Thoracic aorta (tissue), 2 donors: ENCODE measurements around the gene PSMA2. TPM values are rescaled to one million over a fixed set of nuclear protein-coding genes. Genes with fewer than 3 reads are reported as not detected.
A peak's percentile ranks its signal among the peaks of the same experiment; 100 is the strongest.

Experiments used
- ATAC-seq: fragments of 150-250 bp; one replicate; pipeline ENCODE4 v1.8.0; 2017; ENCODE audit warnings: low read depth; ENCODE audit not compliant: insufficient number of reproducible peaks, low FRiP score
- DNase-seq: peaks from one replicate; pipeline ENCODE4 v3.0.0-alpha.2; 2020; ENCODE audit warnings: low spot score
- H3K27ac ChIP-seq, 2 donors: fragments of 200-600 bp; sonication (generic); 1 replicate in 1 of 2; 2 replicates in 1 of 2; pipeline ENCODE4 v1.5.1; 2016; ENCODE audit warnings: mild to moderate bottlenecking in 2 of 2, moderate library complexity in 2 of 2
- H3K27me3 ChIP-seq: fragments of 200-600 bp; sonication (generic); replicated peaks from 2 replicates; pipeline ENCODE4 v1.6.0; 2016; ENCODE audit warnings: mild to moderate bottlenecking; ENCODE audit not compliant: insufficient read depth
- H3K36me3 ChIP-seq: fragments of 200-600 bp; sonication (generic); one replicate; pipeline ENCODE4 v1.5.1; 2016
- H3K4me1 ChIP-seq, 2 donors: fragments of 200-600 bp; sonication (generic); 1 replicate in 1 of 2; 2 replicates in 1 of 2; pipeline versions ENCODE4 v1.5.1 to v1.6.0; 2016; ENCODE audit warnings: low read depth in 2 of 2, mild to moderate bottlenecking in 1 of 2; ENCODE audit not compliant: control insufficient read depth in 1 of 2
- H3K4me3 ChIP-seq: fragments of 200-600 bp; sonication (generic); 2 replicates; pipeline ENCODE4 v1.5.1; 2016; ENCODE audit warnings: mild to moderate bottlenecking
- H3K9me3 ChIP-seq: fragments of 200-600 bp; sonication (generic); 2 replicates; pipeline ENCODE4 v1.5.1; 2016
- total RNA-seq, 2 donors: library from RNA; depleted of rRNA; stranded (reverse); fragments of >200 nt; gene quantifications; one replicate each; pipeline versions ENCODE4 v1.1.0 to v1.2.3, GENCODE V29; 2016
- TF ChIP-seq, protein P1 (sequence below): fragments of 200-600 bp; sonication (generic); IDR thresholded peaks from one replicate; pipeline ENCODE4 v1.5.1; 2019; ENCODE audit warnings: antibody characterized with exemption

Gene PSMA2
- total RNA-seq, 2 donors from 2014 or later: 30.2 to 53.6 TPM

DNA sequence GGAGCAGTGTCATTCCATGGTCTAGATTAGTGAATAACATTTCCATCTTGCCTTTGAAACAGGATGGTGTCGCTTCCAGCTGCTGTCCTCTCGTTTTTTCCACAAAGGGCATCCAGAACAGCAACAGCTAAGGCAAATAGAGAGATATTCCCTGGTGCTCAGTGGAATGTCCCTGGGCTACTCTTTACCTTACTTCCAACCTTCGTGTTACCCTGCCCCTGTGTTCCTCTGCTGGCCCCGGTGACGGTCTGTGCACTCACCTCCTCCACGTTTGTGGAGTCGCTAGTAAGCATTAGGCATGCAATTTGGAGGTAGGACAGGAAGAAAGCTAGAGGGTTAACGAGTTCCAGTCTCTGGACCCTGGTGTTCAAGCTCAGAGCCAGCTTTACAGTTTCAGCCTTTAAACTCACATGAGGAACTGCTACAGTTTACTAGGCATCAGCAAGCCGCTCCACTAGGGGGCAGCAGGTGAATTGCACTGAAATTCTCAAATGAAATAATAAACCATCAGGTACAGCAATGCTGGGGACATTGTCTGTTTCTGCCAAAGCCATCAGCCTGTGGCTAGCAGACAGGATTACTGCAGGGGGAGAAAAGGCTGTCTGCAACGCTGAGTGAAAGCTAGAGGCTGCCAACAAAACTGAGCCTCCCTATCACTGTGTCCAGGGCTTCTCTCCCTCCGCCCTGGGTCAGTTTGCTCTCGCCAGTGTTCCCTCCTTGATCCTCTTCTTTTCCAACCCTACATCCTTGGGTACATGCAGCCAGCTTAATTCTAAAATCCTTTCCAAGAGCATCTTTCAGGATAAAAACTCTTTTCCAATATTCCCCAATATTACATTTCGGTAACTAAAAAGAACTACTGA, 9.2 kb upstream of the PSMA2 start:
- Histone ChIP-seq H3K36me3 (peaks cover 6% of the 10 kb centered on the region), H3K4me1 (no peaks in the 10 kb centered on the region), H3K27me3 (no peaks in the 10 kb centered on the region), H3K27ac (no peak overlapping the region), H3K4me3 (no peak overlapping the region), H3K9me3 (no peaks in the 10 kb centered on the region)
- TF ChIP-seq, protein P1, sequence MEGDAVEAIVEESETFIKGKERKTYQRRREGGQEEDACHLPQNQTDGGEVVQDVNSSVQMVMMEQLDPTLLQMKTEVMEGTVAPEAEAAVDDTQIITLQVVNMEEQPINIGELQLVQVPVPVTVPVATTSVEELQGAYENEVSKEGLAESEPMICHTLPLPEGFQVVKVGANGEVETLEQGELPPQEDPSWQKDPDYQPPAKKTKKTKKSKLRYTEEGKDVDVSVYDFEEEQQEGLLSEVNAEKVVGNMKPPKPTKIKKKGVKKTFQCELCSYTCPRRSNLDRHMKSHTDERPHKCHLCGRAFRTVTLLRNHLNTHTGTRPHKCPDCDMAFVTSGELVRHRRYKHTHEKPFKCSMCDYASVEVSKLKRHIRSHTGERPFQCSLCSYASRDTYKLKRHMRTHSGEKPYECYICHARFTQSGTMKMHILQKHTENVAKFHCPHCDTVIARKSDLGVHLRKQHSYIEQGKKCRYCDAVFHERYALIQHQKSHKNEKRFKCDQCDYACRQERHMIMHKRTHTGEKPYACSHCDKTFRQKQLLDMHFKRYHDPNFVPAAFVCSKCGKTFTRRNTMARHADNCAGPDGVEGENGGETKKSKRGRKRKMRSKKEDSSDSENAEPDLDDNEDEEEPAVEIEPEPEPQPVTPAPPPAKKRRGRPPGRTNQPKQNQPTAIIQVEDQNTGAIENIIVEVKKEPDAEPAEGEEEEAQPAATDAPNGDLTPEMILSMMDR: peak; percentile 85
- peak; percentile 39 for DNase-seq
- no peak for ATAC-seq

DNA sequence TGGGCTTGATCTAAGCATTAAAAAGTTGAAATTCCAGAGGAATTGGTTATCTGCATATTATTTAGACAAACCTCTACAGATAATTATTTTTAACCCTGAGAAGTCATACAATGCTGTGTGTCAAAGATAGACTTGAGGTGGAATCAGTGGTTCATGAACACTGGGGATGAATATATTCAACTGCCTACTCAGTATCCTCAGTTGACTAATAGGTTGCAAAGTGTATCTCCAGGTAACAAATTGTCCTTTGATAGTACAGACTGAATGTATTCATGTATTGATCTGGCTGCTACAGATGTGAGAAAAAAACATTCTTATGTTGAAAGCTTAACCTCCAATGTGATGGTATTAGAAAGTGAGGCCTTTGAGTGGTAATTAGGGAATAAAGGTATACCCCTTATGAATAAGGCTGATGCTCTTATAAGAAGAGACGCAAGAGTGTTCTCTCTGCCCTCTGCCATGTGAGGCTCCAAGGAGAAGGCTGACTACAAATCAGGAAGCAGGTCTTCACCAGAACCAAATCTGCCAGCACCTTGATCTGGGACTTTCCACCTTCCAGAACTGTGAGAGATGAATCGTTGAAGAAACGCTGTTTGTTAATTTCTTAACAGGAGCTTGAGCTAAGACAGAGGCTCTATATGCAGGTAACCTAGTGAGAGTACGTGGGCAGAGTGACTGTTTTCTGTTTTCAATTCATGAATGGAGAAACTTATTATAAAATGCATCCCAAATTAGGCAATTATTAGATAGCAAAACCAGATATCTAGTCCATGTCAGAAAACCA, 7.7 kb upstream of the PSMA2 start:
- Histone ChIP-seq H3K27me3 (no peaks in the 10 kb centered on the region), H3K4me1 (peaks cover 0 to 3% of the 10 kb centered on the region in 2 donors), H3K27ac (no peak overlapping the region), H3K9me3 (no peaks in the 10 kb centered on the region), H3K4me3 (no peak overlapping the region), H3K36me3 (peaks cover 20% of the 10 kb centered on the region)
- DNase-seq (no peak), ATAC-seq (no peak)
- TF ChIP-seq, protein P1: no peak

DNA sequence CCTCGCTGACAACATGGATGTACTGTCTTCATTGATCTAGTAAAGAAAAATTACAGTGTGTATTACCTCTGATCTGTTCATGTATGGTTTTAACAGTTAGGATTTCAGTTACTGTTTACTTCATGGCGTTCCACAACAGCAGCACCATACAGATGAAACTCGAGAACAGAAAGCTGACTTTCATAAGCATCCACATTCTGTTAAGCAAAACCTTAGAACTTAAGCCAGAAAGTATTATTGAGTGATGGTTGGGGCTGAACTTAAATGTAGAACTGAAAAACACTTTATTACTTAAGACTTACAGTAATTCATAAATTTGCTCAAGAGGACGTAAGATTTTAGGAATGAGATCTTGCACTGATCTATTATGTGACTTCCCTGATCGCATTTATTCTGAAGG, 3.9 kb upstream of the PSMA2 start:
- no peak overlapping the region for H3K27ac ChIP-seq
- TF ChIP-seq, protein P1: no peak
- H3K27me3 ChIP-seq: no peaks in the 10 kb centered on the region
- DNase-seq (no peak), ATAC-seq (no peak)
- H3K9me3 ChIP-seq: no peaks in the 10 kb centered on the region
- no peak overlapping the region for H3K4me3 ChIP-seq
- H3K36me3 ChIP-seq: peaks cover 20% of the 10 kb centered on the region
- H3K4me1 ChIP-seq: peaks cover 6 to 24% of the 10 kb centered on the region in 2 donors

DNA sequence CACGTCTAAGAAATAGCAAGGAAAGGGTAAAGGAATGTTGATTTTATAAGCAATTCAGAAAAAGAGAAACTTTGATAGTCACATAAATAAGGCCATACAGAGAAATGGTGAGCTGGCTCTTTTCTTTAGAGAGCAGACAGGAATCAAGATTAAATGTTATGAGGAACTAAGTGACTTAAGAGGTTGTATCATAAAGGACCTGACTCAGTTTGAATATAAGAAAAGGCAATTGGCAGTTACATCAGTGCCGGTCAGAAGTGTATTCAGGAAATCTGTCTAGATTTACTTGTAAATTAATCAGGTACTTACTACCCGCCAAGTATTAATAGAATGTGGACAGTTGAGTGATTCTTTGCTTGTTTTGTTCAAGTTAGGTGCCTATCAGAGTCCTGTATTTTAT, 2.3 kb upstream of the PSMA2 start:
- TF ChIP-seq, protein P1: no peak
- H3K4me1 ChIP-seq: peaks cover 17 to 40% of the 10 kb centered on the region in 2 donors
- peaks cover 20% of the 10 kb centered on the region for H3K36me3 ChIP-seq
- no peak overlapping the region for H3K27ac ChIP-seq
- no peaks in the 10 kb centered on the region for H3K27me3 ChIP-seq
- ATAC-seq: no peak
- H3K4me3 ChIP-seq: no peak overlapping the region
- no peak for DNase-seq
- no peaks in the 10 kb centered on the region for H3K9me3 ChIP-seq
